ENCODE measurements around the gene ZNF692.
A peak's percentile ranks its signal among the peaks of the same experiment; 100 is the strongest.
"Not testable (repeated sequence)": the region's sequence is repeated elsewhere in the genome, so short reads cannot be mapped to it uniquely, and the experiment has no call there.

Gene ZNF692

DNA sequence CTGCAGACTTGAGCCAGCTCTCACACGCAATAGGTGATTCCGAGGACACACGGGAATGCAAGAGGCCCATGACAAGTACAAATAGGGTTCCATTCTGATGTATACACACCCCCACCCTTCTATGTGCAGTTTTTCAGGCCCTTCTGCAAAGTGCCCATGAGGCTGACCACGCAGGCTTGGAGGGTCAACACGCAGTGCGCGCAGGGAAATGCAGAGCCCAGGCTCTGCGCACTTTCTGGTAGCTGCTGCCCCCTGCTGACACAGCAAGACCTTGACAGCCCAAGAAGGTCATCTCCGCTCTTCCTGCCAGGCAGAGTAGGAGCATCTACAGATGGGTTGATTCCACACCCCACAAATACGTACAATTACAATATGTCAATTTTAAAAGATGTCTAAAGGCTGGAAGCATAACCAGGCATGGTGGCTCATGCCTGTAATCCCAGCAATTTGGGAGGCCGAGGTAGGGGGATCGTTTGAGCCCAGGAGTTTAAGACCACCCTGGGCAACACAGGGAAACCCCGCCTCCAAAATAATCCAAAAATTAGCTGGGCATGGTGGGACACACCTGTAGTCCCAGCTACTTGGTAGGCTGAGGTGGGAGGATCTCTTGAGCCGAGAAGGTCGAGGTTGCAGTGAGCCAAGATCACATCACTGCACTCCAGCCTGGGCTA lies 51.7 kb downstream of the ZNF692 start:
- peak; percentile 14 for DNase-seq (ENCODE audit: low read depth)

DNA sequence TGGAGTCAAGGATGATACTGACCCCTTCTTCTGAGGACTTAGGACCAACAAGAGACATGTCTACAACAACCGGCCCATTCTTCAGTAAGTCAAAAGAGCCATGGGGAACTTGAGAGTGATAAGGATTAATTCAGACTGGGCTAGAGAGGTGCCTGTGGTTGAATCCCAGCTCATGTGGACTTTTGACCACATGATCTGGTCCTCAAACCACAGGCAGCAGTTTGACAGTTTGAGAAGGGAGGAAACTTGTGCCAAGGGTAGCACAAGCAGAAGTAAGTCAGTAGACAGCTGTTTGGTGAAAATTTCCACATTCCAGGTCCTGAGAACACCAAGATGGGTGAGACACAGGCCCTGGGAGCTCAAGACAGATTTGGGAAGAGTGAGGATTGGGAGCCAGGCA lies 53.0 kb downstream of the ZNF692 start:
- no peak for DNase-seq (ENCODE audit: low read depth)

DNA sequence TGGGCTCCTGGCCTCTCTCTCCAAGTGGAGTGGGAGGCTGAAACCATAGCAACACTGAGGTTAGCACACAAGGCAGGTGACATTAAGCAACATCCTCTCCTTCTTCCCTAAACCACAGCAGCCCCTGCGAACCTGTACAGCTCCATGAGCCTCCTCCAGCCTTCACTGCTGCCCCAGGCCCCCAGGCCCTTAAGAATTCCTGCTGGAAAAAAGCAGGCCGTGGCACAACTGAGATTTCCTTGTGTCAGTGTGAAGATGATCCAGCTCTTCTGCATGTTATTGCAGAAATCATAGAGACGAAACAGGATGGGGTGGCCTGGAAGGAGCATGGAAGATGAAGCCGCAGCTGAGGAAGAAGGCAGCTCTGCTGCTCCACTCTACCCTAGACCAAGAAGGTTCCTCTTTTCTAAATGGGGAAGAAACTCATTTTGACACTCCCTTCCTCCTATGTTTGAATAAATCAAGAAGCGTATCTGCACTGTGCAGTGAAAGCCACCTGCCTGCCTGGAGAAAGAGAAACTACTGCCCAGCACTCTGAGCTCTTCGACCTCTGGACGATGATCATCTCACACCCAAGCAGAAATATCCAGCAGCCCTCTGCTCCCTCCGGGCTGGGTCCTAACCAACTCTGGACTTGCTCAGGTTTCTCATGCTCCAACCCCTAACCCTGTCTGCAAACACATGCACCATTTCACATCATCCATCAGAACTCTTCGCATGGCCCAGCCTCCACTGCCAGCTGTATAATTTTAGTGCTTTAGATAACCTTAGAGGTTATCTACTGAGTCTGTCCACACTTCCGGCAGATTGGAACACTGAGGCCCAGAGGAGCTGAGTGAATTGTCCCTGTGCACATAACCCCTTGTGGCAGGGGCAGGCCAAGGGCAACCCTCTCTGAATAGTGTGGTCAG lies 53.9 kb downstream of the ZNF692 start:
- no peak for DNase-seq (ENCODE audit: low read depth)

DNA sequence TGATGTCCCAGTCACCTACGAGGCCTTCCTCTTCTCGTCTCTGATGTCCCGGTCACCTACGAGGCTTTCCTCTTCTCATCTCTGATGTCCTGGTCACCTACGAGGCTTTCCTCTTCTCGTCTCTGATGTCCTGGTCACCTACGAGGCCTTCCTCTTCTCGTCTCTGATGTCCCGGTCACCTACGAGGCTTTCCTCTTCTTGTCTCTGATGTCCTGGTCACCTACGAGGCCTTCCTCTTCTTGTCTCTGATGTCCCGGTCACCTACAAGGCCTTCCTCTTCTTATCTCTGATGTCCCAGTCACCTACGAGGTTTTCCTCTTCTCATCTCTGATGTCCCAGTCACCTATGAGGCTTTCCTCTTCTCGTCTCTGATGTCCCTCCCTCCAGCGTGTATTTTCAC lies 55.4 kb downstream of the ZNF692 start:
- DNase-seq (ENCODE audit: low read depth): not testable (repeated sequence)

DNA sequence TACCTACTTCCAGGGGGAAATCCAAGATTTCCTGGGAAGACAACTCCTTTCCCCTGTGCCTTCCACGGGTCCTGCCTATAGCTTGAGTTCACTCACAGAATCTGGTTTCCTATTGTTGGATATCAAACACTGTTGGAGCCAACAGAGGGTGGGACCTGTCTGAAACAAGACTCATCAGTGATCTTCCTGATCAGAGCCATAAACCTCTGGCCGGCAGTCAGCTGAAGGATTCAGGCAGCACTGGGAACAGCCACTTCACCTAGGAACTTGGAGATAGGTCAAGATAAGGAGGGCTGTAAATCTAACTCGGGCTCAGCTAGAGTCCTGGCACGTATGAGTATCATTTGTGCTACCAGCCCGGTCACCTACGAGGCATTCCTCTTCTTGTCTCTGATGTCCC lies 56.4 kb downstream of the ZNF692 start:
- no peak for DNase-seq (ENCODE audit: low read depth)

DNA sequence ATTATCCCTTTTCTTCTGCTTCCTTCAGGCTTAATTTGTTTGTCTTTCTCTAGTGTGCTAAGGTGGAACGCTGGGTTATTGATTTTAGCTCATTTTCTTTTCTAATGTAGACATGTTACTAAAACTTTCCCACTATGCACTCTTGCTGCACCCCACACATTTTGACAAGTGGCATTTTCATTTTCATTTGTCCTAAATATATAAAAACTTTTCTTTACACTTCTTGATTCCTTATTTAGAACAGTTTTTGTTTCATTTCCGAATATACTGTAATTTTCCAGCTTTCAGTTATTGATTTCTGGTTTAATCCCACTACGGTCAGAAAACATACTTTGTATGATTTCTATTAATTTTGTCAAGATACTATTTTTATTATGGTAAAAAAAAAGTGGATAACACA lies 58.4 kb downstream of the ZNF692 start:
- no peak for DNase-seq (ENCODE audit: low read depth)

Measured in stimulated activated CD8-positive, alpha-beta memory T cell treated with anti-CD3 and anti-CD28 coated beads, Interleukin-15, amount 100 ng/mL, for 1 hour (primary cell).